Measurements from ENCODE around the gene NES.

Gene NES

GRCh38 chr1:156662005-156662799 lies 15.0 kb downstream of the NES start:
- no peak for DNase-seq

GRCh38 chr1:156660752-156661112 lies 16.5 kb downstream of the NES start:
- DNase-seq = no peak

GRCh38 chr1:156659988-156660751 lies 17.0 kb downstream of the NES start:
- peak; percentile 82 to 88 for DNase-seq

GRCh38 chr1:156659661-156659987 lies 17.6 kb downstream of the NES start:
- DNase-seq = no peak

GRCh38 chr1:156658945-156659574 lies 18.1 kb downstream of the NES start:
- no peak for DNase-seq

GRCh38 chr1:156658496-156658895 lies 18.7 kb downstream of the NES start:
- no peak for DNase-seq

GRCh38 chr1:156657741-156658319 lies 19.4 kb downstream of the NES start:
- DNase-seq = no peak

GRCh38 chr1:156656806-156657740 lies 20.1 kb downstream of the NES start:
- peak; percentile 33 to 40 for DNase-seq

GRCh38 chr1:156655904-156656516 lies 21.2 kb downstream of the NES start:
- DNase-seq = no peak

- no peak for DNase-seq
These were observed 21.9 kb downstream of the NES start for GRCh38 chr1:156655151-156655903.

- no peak for DNase-seq
These were observed 22.5 kb downstream of the NES start for GRCh38 chr1:156654700-156655099.

GRCh38 chr1:156652992-156653355 lies 24.2 kb downstream of the NES start:
- DNase-seq = no peak

- DNase-seq = peak; percentile 54 to 75
These were observed 24.8 kb downstream of the NES start for GRCh38 chr1:156652131-156652991.

GRCh38 chr1:156648951-156649350 lies 28.3 kb downstream of the NES start:
- peak in 1 of 2 experiments; percentile 16 for DNase-seq

GRCh38 chr1:156648496-156648895 lies 28.7 kb downstream of the NES start:
- no peak for DNase-seq

- DNase-seq = no peak
These were observed 29.9 kb downstream of the NES start for GRCh38 chr1:156647351-156647750.

GRCh38 chr1:156646738-156647211 lies 30.4 kb downstream of the NES start:
- no peak for DNase-seq

- no peak for DNase-seq
These were observed 31.5 kb downstream of the NES start for GRCh38 chr1:156645666-156646065.

- no peak for DNase-seq
These were observed 32.2 kb downstream of the NES start for GRCh38 chr1:156645056-156645455.

GRCh38 chr1:156644640-156645039 lies 32.6 kb downstream of the NES start:
- DNase-seq = no peak
